GM19395 (cell line): Measurements from ENCODE around the gene GPC6.

Experiments used
- ATAC-seq: cut with Tn5 transposase; IDR thresholded peaks from one replicate; pipeline ENCODE4 v1.9.1; 2021; ENCODE audit warnings: mild to moderate bottlenecking, moderate library complexity; ENCODE audit not compliant: unreplicated experiment

Gene GPC6

GRCh38 chr13:93956426-93956825 lies 729.8 kb downstream of the GPC6 start:
- ATAC-seq: no peak

GRCh38 chr13:93957371-93957770 lies 730.8 kb downstream of the GPC6 start:
- no peak for ATAC-seq

GRCh38 chr13:93959796-93960533 lies 733.4 kb downstream of the GPC6 start:
- ATAC-seq: no peak

- ATAC-seq: no peak
These were observed 736.9 kb downstream of the GPC6 start for GRCh38 chr13:93963266-93964145.

GRCh38 chr13:93964146-93964512 lies 737.5 kb downstream of the GPC6 start:
- ATAC-seq: no peak

- ATAC-seq: no peak
These were observed 739.0 kb downstream of the GPC6 start for GRCh38 chr13:93965587-93965986.

GRCh38 chr13:93966267-93966936 lies 739.8 kb downstream of the GPC6 start:
- no peak for ATAC-seq

- ATAC-seq: no peak
These were observed 740.7 kb downstream of the GPC6 start for GRCh38 chr13:93967286-93967685.

GRCh38 chr13:93975242-93975641 lies 748.6 kb downstream of the GPC6 start:
- no peak for ATAC-seq

GRCh38 chr13:93976528-93976927 lies 749.9 kb downstream of the GPC6 start:
- no peak for ATAC-seq

- ATAC-seq: no peak
These were observed 751.4 kb downstream of the GPC6 start for GRCh38 chr13:93977986-93978385.

- ATAC-seq: no peak
These were observed 754.9 kb downstream of the GPC6 start for GRCh38 chr13:93981426-93981977.

GRCh38 chr13:93982179-93982918 lies 755.7 kb downstream of the GPC6 start:
- ATAC-seq: no peak

GRCh38 chr13:93984052-93984451 lies 757.4 kb downstream of the GPC6 start:
- ATAC-seq: no peak

GRCh38 chr13:93984876-93985275 lies 758.3 kb downstream of the GPC6 start:
- ATAC-seq: no peak

GRCh38 chr13:93987458-93987857 lies 760.9 kb downstream of the GPC6 start:
- no peak for ATAC-seq

- ATAC-seq: no peak
These were observed 765.0 kb downstream of the GPC6 start for GRCh38 chr13:93991569-93991968.

GRCh38 chr13:93996481-93996880 lies 769.9 kb downstream of the GPC6 start:
- no peak for ATAC-seq

GRCh38 chr13:94006296-94006695 lies 779.7 kb downstream of the GPC6 start:
- ATAC-seq: no peak

GRCh38 chr13:94007072-94007471 lies 780.5 kb downstream of the GPC6 start:
- no peak for ATAC-seq

- no peak for ATAC-seq
These were observed 783.1 kb downstream of the GPC6 start for GRCh38 chr13:94009701-94010100.
